DOHH2 (cell line): ENCODE measurements around the gene TRIM45.

Experiments used
- H3F3A ChIP-seq: fragments of 200-600 bp; sonication (generic), shearing (Covaris generic); 2 replicates; pipeline ENCODE4 v1.6.0; 2016; ENCODE audit warnings: antibody characterized with exemption, mild to moderate bottlenecking; ENCODE audit not compliant: control insufficient read depth, insufficient read depth
- H3K27ac ChIP-seq: fragments of 200-600 bp; sonication (generic); 2 replicates; pipeline ENCODE4 v1.5.1; 2014; ENCODE audit warnings: low read depth, mild to moderate bottlenecking, low read length, moderate library complexity
- H3K27me3 ChIP-seq: fragments of 200-600 bp; sonication (generic); 2 replicates; pipeline ENCODE4 v1.6.1; 2014; ENCODE audit warnings: mild to moderate bottlenecking, low read length, mixed read lengths; ENCODE audit not compliant: control insufficient read depth
- H3K36me3 ChIP-seq: fragments of 200-600 bp; sonication (generic); 2 replicates; pipeline ENCODE4 v1.6.1; 2014; ENCODE audit warnings: mild to moderate bottlenecking, low read length, moderate library complexity, mixed read lengths; ENCODE audit not compliant: control insufficient read depth
- H3K4me1 ChIP-seq: fragments of 200-600 bp; sonication (generic); 2 replicates; pipeline ENCODE4 v1.6.1; 2014; ENCODE audit warnings: mild to moderate bottlenecking, low read length, mixed read lengths; ENCODE audit not compliant: control insufficient read depth
- H3K4me2 ChIP-seq: fragments of 200-600 bp; sonication (generic); 2 replicates; pipeline ENCODE4 v1.6.0; 2014; ENCODE audit warnings: mild to moderate bottlenecking, low read length, moderate library complexity
- H3K4me3 ChIP-seq: fragments of 200-600 bp; sonication (generic); 2 replicates; pipeline ENCODE4 v1.5.1; 2014; ENCODE audit warnings: mild to moderate bottlenecking, low read length, mixed read lengths
- H3K79me2 ChIP-seq: fragments of 200-600 bp; sonication (generic); 2 replicates; pipeline ENCODE4 v1.6.1; 2014; ENCODE audit warnings: mild to moderate bottlenecking, low read length, mixed read lengths; ENCODE audit not compliant: control insufficient read depth
- H3K9me2 ChIP-seq: fragments of 200-600 bp; sonication (generic); replicated peaks from 2 replicates; pipeline ENCODE4 v1.6.1; 2014; ENCODE audit warnings: mild to moderate bottlenecking, low read length, mixed read lengths; ENCODE audit not compliant: control insufficient read depth
- H3K9me3 ChIP-seq: fragments of 200-600 bp; sonication (generic); 2 replicates; pipeline ENCODE4 v1.6.1; 2014; ENCODE audit warnings: antibody characterized with exemption, low read length, mixed read lengths; ENCODE audit not compliant: control insufficient read depth, insufficient read depth
- H4K20me1 ChIP-seq: fragments of 200-600 bp; sonication (generic); 2 replicates; pipeline ENCODE4 v1.6.0; 2014; ENCODE audit warnings: low read depth, mild to moderate bottlenecking, antibody characterized with exemption, low read length, moderate library complexity; ENCODE audit not compliant: control insufficient read depth, insufficient read depth
- CTCF ChIP-seq: fragments of 200-600 bp; sonication (generic); IDR thresholded peaks from one replicate; pipeline ENCODE4 v1.5.1; 2014; ENCODE audit warnings: antibody characterized with exemption, mild to moderate bottlenecking, low read depth, low read length; ENCODE audit not compliant: poor library complexity, severe bottlenecking
- EZH2phosphoT487 ChIP-seq: fragments of 200-600 bp; sonication (generic); IDR thresholded peaks from 2 replicates; pipeline ENCODE4 v1.6.1; 2017; ENCODE audit warnings: borderline replicate concordance, mild to moderate bottlenecking, antibody characterized with exemption, low read length, moderate library complexity, mixed read lengths

Gene TRIM45

GRCh38 chr1:117135329-117135728, 13.8 kb upstream of the TRIM45 start:
- no peak overlapping the region for H3K4me2 ChIP-seq
- H3K27ac ChIP-seq, result no peak overlapping the region
- H3K79me2 ChIP-seq, result no peaks in the 10 kb centered on the region
- TF ChIP-seq CTCF (no peak), EZH2phosphoT487 (no peak)
- H3F3A ChIP-seq, result no peaks in the 10 kb centered on the region
- H3K4me3 ChIP-seq, result no peak overlapping the region
- H3K36me3 ChIP-seq, result no peaks in the 10 kb centered on the region
- no peaks in the 10 kb centered on the region for H3K9me2 ChIP-seq
- H3K27me3 ChIP-seq, result peaks cover 3% of the 10 kb centered on the region; the same call in 1 of the 2 replicates
- no peaks in the 10 kb centered on the region for H3K9me3 ChIP-seq
- no peaks in the 10 kb centered on the region for H3K4me1 ChIP-seq
- no peaks in the 10 kb centered on the region for H4K20me1 ChIP-seq

- Histone ChIP-seq H3K4me2 (no peak overlapping the region), H3K27ac (no peak overlapping the region), H3K36me3 (no peaks in the 10 kb centered on the region), H3K79me2 (no peaks in the 10 kb centered on the region), H3K27me3 (peaks cover 9% of the 10 kb centered on the region), H3K4me1 (no peaks in the 10 kb centered on the region), H3K9me3 (no peaks in the 10 kb centered on the region), H4K20me1 (no peaks in the 10 kb centered on the region), H3K9me2 (no peaks in the 10 kb centered on the region), H3K4me3 (no peak overlapping the region), H3F3A (no peaks in the 10 kb centered on the region)
- TF ChIP-seq EZH2phosphoT487 (no peak), CTCF (no peak)
These were observed 9.0 kb upstream of the TRIM45 start for GRCh38 chr1:117130526-117130925.

DNA sequence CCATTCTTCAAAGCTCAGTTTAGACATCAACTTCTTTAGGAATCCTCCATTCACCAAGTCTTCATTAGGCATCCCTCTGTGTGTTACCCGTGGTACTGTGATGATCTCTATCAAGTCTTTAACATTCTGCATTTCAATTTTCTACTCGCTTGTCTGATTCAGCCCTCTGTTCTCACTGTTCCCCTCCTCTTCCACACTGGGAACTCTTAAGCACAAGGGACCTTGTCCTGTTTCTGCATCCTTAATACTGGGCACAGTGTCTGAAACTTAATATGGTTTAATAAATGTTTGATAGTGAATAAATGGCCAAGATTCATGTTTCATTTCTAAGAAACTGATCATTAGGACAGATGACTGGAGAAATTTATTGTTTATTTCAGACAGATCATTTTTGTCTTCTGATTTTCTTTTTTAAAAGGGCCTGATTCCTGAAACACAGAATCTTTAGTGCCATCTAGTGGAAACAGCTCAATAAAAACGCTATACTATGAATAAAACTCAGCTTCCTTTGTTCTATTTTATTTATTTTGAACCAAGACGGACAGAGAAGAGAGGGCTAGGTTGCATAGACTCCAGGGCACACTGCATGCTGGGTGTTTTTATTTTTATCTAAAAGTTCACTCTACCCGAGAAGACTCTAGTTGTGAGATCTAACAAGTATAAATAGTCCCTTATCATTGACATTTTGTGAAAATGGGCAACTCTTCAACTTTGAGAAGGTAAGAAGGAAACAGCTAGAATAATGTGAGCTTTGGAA, 7.0 kb upstream of the TRIM45 start:
- Histone ChIP-seq H3K27me3 (peaks cover 16% of the 10 kb centered on the region), H3K9me2 (no peaks in the 10 kb centered on the region), H3F3A (no peaks in the 10 kb centered on the region), H4K20me1 (no peaks in the 10 kb centered on the region), H3K27ac (no peak overlapping the region), H3K79me2 (no peaks in the 10 kb centered on the region), H3K4me2 (no peak overlapping the region), H3K4me1 (no peaks in the 10 kb centered on the region), H3K4me3 (no peak overlapping the region), H3K36me3 (no peaks in the 10 kb centered on the region), H3K9me3 (no peaks in the 10 kb centered on the region)
- no peak for TF ChIP-seq EZH2phosphoT487
- peak; percentile 61 for TF ChIP-seq CTCF

DNA sequence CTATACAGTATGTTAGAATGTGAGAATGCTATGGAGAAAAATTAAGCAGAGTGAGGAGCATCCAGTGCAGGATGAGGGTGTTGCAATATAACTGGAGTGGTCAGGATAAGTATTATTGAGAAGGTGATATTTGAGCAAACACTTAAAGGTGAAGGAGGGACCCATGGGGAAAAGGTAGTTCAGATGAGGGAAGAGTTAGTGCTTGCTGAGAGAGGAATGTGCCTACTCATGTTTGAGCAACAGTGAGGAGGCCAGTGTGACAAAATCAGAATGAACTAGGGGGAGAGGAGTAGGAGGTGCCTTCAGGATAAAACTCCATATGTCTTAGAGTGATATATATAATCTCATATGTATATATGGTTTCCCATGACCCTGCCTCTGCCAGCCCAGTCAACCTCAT, 6.2 kb upstream of the TRIM45 start:
- no peaks in the 10 kb centered on the region for H3K9me2 ChIP-seq
- no peak overlapping the region for H3K4me3 ChIP-seq
- H3K27ac ChIP-seq, result no peak overlapping the region
- no peaks in the 10 kb centered on the region for H3F3A ChIP-seq
- no peak overlapping the region for H3K4me2 ChIP-seq
- H3K27me3 ChIP-seq, result peaks cover 16% of the 10 kb centered on the region
- no peaks in the 10 kb centered on the region for H4K20me1 ChIP-seq
- H3K4me1 ChIP-seq, result no peaks in the 10 kb centered on the region
- H3K79me2 ChIP-seq, result no peaks in the 10 kb centered on the region
- no peaks in the 10 kb centered on the region for H3K36me3 ChIP-seq
- TF ChIP-seq CTCF, result no peak
- no peaks in the 10 kb centered on the region for H3K9me3 ChIP-seq
